Diencephalon (tissue), 1 donor: ENCODE data around the gene EIF4A3. TPM values are rescaled to one million over a fixed set of nuclear protein-coding genes. Genes with fewer than 3 reads are reported as not detected.

Experiments used
- small RNA-seq: library from RNA; depleted of rRNA; stranded (forward); fragments of <200 nt; gene quantifications from one replicate; pipeline ENCODE3, GENCODE V24; 2014
- total RNA-seq: library from RNA; depleted of rRNA; stranded (reverse); fragments of >200 nt; gene quantifications from one replicate; pipeline ENCODE4 v1.2.3, GENCODE V29; 2014

EIF4A3 gene
- 53.1 TPM for total RNA-seq

DNA sequence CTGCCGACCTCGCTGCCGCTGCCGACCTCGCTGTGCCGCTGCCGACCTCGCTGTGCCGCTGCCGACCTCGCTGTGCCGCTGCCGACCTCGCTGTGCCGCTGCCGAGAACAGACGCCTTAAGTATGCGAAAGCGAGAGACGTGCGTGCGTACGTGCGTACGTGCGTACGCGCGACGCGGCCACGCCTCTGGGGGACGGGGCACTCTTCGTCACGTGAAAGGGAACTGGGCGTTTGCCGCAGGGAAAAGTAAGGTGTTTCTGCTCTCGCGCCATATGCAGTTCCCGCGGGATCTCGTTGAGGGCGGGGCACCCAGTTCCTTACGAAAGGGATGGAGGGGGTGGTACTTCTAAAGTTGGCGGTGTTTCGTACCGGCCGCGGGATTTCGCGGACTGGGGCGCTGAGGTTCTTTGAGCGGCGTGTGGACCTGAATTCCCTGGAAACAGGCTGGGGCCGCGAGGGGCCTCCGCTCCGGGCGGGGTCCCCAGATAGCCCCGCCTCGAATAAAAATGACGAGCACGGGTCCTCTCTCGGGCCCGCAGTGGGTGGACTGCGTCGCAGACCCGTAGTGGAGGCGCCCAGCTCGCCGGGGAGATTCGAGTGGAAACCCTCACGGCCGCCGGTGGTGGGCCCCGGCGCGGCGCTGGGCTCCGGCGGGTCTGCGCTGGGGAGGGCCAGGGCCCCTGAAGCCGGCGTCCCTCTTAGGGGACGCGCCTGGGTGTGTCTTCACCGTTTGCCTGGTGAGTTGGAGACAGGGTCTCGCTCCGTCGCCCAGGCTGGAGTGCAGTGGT is at the start of gene EIF4A3:
Gene EIF4A3, minus strand, starts transcription at position 94 of the 788 bp plus-strand sequence. CDS start 167 bp downstream, outside the sequence.

DNA sequence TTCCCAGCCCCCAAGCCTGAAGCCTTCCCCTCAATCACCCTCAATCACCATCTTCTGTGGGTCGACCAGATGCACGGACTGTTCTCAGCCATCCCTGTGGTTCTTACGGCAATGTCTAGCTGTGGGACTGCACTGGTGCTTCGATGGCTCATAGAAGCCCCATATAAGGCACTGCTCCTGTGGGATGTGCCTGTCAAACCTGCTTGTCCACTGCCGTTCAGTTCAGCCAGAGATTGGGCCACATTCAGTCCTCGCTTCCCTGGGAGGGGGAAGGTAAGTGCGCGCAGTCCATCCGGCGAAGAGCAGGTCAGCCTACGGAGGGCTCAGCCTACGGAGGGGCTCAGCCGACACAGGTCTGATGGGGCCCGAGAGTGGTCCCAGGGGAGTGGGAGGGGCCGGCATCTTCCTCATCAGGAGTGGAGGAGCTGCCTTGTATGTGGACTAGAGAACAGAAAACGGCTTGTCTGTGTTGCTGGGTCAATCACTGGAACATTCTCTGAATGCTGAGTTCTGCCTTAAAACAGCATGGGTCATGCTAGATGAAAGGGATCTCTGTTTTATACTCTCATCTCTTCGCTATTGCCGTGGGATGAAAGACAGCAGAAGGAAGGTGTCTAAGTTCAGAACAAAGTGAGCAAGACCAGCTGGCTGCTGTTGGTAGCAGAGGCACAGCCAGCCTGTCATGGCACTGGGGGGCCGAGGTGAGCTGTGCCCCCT is 23.0 kb upstream of the EIF4A3 start, which contains the start of gene CARD14:
Gene CARD14, plus strand, starts transcription at position 247 of the 717 bp plus-strand sequence. CDS start 11,409 bp downstream, outside the sequence.

DNA sequence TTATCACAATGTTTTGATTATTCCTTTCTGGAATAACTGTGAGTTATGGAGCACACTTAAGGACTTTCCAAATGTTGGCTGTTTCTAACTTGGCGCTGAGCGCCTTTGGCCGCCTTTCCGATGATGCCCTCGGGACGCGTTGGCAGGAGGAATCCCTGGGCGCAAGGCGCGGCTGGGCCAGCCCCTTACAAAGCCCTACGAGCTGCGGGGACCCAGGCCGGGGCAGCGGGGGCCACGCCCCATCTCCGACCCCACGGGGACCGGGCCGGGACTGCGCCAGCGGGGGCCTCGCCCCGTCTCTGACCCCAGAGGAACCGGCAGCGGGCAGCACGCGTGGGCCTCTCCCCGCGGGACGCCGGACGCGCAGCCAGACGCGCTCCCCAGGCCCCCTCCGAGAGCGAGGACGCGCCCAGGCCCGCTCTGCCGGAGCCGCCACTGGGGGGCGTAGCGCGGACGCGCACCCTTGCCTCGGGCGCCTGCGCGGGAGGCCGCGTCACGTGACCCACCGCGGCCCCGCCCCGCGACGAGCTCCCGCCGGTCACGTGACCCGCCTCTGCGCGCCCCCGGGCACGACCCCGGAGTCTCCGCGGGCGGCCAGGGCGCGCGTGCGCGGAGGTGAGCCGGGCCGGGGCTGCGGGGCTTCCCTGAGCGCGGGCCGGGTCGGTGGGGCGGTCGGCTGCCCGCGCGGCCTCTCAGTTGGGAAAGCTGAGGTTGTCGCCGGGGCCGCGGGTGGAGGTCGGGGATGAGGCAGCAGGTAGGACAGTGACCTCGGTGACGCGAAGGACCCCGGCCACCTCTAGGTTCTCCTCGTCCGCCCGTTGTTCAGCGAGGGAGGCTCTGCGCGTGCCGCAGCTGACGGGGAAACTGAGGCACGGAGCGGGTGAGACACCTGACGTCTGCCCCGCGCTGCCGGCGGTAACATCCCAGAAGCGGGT is 45.6 kb downstream of the EIF4A3 start, which contains the start of gene GAA:
Gene GAA, plus strand, starts transcription at position 571 of the 935 bp plus-strand sequence. CDS start 3,006 bp downstream, outside the sequence.

Small RNA genes lying within 50 kb of the gene (small RNA-seq; reads per million reads assigned to genes)
- gene AC087741.2 (not detected), gene MIR1268B (not detected)

Other genes starting within 250 kb of the EIF4A3 start
- 35.5 TPM for gene TBC1D16, start 111.3 kb downstream of the EIF4A3 start, total RNA-seq
- gene CCDC40, start 110.5 kb downstream of the EIF4A3 start, total RNA-seq: 14.3 TPM
- gene GAA, start 45.5 kb downstream of the EIF4A3 start, total RNA-seq: 17.1 TPM
- 0.46 TPM for gene CARD14, start 22.9 kb upstream of the EIF4A3 start, total RNA-seq
- gene SGSH, start 73.2 kb upstream of the EIF4A3 start, total RNA-seq: 9.5 TPM
- 30.7 TPM for gene SLC26A11, start 73.3 kb upstream of the EIF4A3 start, total RNA-seq
- 22.6 TPM for gene RNF213, start 113.7 kb upstream of the EIF4A3 start, total RNA-seq